ENCODE measurements around the gene VMA21.

GRCh38 chrX:151424505-151424904 lies 27.5 kb downstream of the VMA21 start:
- no peak for TF ChIP-seq EP300 (IDR thresholded peaks at IDR 0.05)
- TF ChIP-seq CTCF (IDR thresholded peaks at IDR 0.05) = no peak
